Skeletal muscle tissue (tissue), 4 donors: ENCODE measurements around the gene NPTX1. TPM values are rescaled to one million over a fixed set of nuclear protein-coding genes. Genes with fewer than 3 reads are reported as not detected.

Experiments
- H3K27ac ChIP-seq: one replicate; pipeline ENCODE4 v1.7.0; 2013; ENCODE audit warnings: mild to moderate bottlenecking, low read depth, low read length, inconsistent platforms
- H3K27me3 ChIP-seq, 3 donors: one replicate each; pipeline ENCODE4 v1.7.0; 2013; ENCODE audit warnings: low read length in 3 of 3; ENCODE audit not compliant: control insufficient read depth in 3 of 3, insufficient read depth in 3 of 3
- H3K36me3 ChIP-seq, 3 donors: one replicate each; pipeline ENCODE4 v1.7.0; 2013; ENCODE audit warnings: low read length in 3 of 3; ENCODE audit not compliant: control insufficient read depth in 3 of 3, insufficient read depth in 3 of 3
- H3K4me1 ChIP-seq, 3 donors: one replicate each; pipeline ENCODE4 v1.7.0; 2013; ENCODE audit warnings: low read length in 3 of 3, mild to moderate bottlenecking in 3 of 3; ENCODE audit not compliant: control insufficient read depth in 3 of 3, insufficient read depth in 3 of 3
- H3K4me3 ChIP-seq, 3 donors: one replicate each; pipeline ENCODE4 v1.7.0; 2013; ENCODE audit warnings: low read length in 3 of 3
- H3K9ac ChIP-seq, 3 donors: one replicate each; pipeline ENCODE4 v1.7.0; 2013; ENCODE audit warnings: low read length in 3 of 3, mild to moderate bottlenecking in 3 of 3, moderate library complexity in 2 of 3, low read depth in 1 of 3
- H3K9me3 ChIP-seq, 3 donors: one replicate each; pipeline ENCODE4 v1.7.0; 2013; ENCODE audit warnings: low read length in 3 of 3; ENCODE audit not compliant: control insufficient read depth in 3 of 3
- total RNA-seq: library from RNA; depleted of rRNA; stranded (reverse); fragments of >200 nt; gene quantifications from one replicate; pipeline ENCODE4 v1.2.3, GENCODE V29; 2014
- donor health status: Osteomylitis.

The NPTX1 gene
- total RNA-seq, 1 donor from 2014 or later, result 1.0 TPM

- Histone ChIP-seq H3K27ac (no peak overlapping the region), H3K36me3 (no peaks in the 10 kb centered on the region), H3K9me3 (no peaks in the 10 kb centered on the region), H3K27me3 (peaks cover 13 to 44% (median 21%) of the 10 kb centered on the region in 3 donors), H3K9ac (no peak overlapping the region), H3K4me3 (no peak overlapping the region), H3K4me1 (peaks cover 10 to 28% (median 18%) of the 10 kb centered on the region in 3 donors)
Observed at GRCh38 chr17:80463784-80464400, 12.5 kb downstream of the NPTX1 start.

DNA sequence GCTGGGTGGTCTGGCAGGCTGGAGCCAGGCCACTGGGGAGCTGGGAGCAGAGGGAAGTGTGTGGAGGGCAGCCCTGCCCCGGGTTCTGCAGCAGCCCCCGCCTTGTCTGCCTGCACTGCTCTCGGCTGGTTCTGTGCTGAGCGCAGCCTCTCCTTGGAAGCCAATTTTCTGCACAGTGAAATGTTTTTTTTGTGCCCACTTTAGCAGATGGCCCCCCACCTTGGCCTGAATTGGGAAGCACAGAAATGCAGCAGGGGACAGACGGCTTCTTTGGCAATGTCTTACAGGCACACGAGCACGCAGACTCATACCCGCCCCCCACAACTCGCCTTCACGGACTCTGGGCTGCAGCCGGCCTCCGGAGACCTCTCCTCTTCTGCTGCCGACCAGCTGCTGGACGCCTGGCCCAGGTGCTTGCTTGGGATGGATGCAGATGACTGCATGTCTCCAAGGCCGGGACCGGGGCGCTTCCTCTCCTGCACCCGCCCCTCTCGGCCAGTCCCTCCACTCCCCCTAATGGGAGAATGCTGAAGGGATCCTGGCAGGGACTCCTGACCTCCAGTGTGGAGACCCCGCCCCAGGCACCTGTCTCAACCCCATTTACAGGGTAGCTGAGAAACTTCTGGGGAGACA lies 14.8 kb downstream of the NPTX1 start:
- no peaks in the 10 kb centered on the region for H3K36me3 ChIP-seq
- peaks cover 23 to 42% (median 31%) of the 10 kb centered on the region in 3 donors for H3K4me1 ChIP-seq
- no peaks in the 10 kb centered on the region for H3K9me3 ChIP-seq
- peak overlapping the region in 1 of 3 donors; percentile 54 for H3K9ac ChIP-seq
- H3K27ac ChIP-seq, result no peak overlapping the region
- no peak overlapping the region for H3K4me3 ChIP-seq
- H3K27me3 ChIP-seq, result peaks cover 3 to 28% (median 11%) of the 10 kb centered on the region in 3 donors

GRCh38 chr17:80460429-80460834 lies 16.0 kb downstream of the NPTX1 start:
- H3K27me3 ChIP-seq, result peaks cover 0 to 16% (median 0%) of the 10 kb centered on the region in 3 donors
- H3K9me3 ChIP-seq, result no peaks in the 10 kb centered on the region
- H3K4me1 ChIP-seq, result peaks cover 35 to 54% (median 43%) of the 10 kb centered on the region in 3 donors
- no peaks in the 10 kb centered on the region for H3K36me3 ChIP-seq
- peak overlapping the region; percentile 23 to 51 (median 37) for H3K4me3 ChIP-seq
- H3K27ac ChIP-seq, result peak overlapping the region; percentile 71
- peak overlapping the region in 2 of 3 donors; percentile 43 to 68 for H3K9ac ChIP-seq

DNA sequence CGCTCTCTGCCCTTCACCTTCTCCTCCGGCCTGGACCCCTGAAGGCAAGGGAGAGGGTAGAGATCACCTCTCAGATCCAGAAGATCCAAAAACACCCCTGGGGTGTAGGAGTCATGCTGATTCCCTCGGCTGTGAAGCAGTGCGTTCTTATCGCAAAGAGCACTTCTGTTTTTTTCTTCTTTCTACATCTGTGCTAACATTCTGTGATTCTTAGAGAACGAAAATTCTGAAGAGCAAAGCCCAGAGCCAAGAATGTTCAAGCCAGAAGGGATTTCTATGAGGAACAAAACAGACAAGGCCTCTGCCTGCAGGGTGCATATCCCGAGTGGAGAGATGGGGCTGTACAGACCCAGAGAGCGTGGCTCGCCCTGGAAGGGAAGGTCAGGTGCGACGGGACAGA lies 17.2 kb downstream of the NPTX1 start:
- peaks cover 39 to 55% (median 47%) of the 10 kb centered on the region in 3 donors for H3K4me1 ChIP-seq
- no peaks in the 10 kb centered on the region for H3K36me3 ChIP-seq
- H3K9me3 ChIP-seq, result no peaks in the 10 kb centered on the region
- H3K27me3 ChIP-seq, result peaks cover 0 to 9% (median 0%) of the 10 kb centered on the region in 3 donors
- H3K27ac ChIP-seq, result no peak overlapping the region
- no peak overlapping the region for H3K4me3 ChIP-seq
- no peak overlapping the region for H3K9ac ChIP-seq

DNA sequence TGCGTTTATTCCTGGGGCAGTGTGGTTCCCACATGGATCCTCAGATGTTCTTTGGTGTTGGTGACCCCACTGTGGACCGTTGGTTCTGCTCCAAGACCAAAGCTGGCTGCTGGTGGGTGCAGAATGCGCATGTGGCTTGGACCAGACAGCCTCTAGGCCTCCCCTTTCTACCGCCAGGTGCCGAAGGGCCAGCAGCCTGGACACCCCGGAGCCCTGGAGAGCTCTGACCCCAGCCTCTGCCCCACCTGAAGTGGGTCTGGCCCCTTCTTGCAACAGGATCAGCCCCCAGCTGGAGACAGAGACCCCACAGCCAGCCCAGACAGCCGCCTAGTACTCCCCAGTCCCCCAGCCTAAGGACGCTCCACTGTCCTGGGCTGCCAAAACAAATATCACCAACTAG lies 18.4 kb downstream of the NPTX1 start:
- Histone ChIP-seq H3K27me3 (peaks cover 0 to 4% (median 0%) of the 10 kb centered on the region in 3 donors), H3K9me3 (no peaks in the 10 kb centered on the region), H3K9ac (peak overlapping the region in 1 of 3 donors; percentile 8), H3K27ac (no peak overlapping the region), H3K4me1 (peaks cover 46 to 67% (median 56%) of the 10 kb centered on the region in 3 donors), H3K36me3 (no peaks in the 10 kb centered on the region), H3K4me3 (no peak overlapping the region)

GRCh38 chr17:80457236-80457856 lies 19.1 kb downstream of the NPTX1 start:
- peak overlapping the region; percentile 96 for H3K27ac ChIP-seq
- H3K9me3 ChIP-seq, result no peaks in the 10 kb centered on the region
- peaks cover 46 to 68% (median 56%) of the 10 kb centered on the region in 3 donors for H3K4me1 ChIP-seq
- no peaks in the 10 kb centered on the region for H3K36me3 ChIP-seq
- H3K27me3 ChIP-seq, result peaks cover 0 to 4% (median 0%) of the 10 kb centered on the region in 3 donors
- peak overlapping the region; percentile 70 to 94 (median 75) for H3K4me3 ChIP-seq
- peak overlapping the region in 2 of 3 donors; percentile 4 to 95 for H3K9ac ChIP-seq

DNA sequence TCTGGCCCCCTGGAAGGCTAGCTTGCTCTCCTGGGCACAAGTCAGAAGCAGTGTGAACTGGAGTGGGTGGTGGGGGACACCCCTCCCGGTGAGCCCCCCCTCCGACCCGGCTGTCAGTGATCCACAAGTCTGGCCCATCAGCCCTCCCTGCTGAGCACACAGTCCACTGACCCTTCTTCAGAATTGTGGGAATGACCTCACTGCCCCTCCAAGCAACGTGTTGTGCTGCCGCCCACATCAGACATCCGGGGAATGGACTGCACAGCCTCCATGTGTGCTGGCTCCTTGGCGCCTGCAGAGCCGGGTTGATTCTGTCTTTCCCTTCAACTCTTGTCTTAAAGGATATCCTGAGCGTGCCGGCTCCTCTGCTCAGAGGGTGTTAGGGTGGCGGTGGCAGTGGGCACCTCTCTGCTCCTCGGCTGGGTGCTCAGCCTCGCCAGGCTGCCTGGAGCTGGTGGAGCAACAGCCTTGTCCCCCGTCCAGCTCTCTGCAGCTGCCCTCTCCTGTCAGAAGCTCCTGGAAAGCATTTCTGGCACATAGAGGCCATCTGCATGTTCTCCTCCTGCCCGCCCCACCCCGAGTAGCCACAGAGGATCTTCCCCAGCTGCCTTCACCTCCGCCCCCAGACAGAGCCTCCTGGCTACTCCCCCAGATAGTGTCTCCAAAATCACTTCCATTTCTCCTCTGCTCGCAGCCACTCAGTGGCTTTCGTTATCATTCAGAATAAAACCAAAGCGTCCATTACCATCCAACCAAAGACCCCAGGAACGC lies 19.8 kb downstream of the NPTX1 start:
- peak overlapping the region; percentile 96 for H3K27ac ChIP-seq
- H3K4me1 ChIP-seq, result peaks cover 46 to 66% (median 56%) of the 10 kb centered on the region in 3 donors
- no peaks in the 10 kb centered on the region for H3K36me3 ChIP-seq
- peaks cover 0 to 4% (median 0%) of the 10 kb centered on the region in 3 donors for H3K27me3 ChIP-seq
- H3K4me3 ChIP-seq, result peak overlapping the region; percentile 70 to 94 (median 75)
- H3K9ac ChIP-seq, result peak overlapping the region; percentile 61 to 95 (median 71)
- no peaks in the 10 kb centered on the region for H3K9me3 ChIP-seq

GRCh38 chr17:80455784-80456183 lies 20.6 kb downstream of the NPTX1 start:
- Histone ChIP-seq H3K4me1 (peaks cover 43 to 57% (median 47%) of the 10 kb centered on the region in 3 donors), H3K27ac (peak overlapping the region; percentile 96)

DNA sequence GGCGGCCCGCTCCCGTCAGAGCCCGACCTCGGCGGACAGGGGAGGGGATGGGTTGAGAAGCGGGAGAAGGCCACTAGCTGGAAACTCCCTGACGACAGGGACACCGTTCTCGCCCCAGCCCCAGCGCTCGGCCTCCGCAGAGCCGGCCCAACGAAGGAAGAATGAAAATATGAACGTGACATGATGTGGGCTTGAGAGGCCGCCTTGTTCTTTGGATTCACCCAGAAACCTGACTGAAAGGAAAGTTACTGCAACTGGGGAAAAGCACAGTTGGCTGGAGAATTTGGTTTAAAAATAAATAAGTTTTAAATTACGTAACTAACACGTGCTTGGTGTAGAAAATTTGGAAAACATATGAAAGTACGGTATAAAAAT lies 21.1 kb downstream of the NPTX1 start:
- Histone ChIP-seq H3K36me3 (no peaks in the 10 kb centered on the region), H3K27me3 (no peaks in the 10 kb centered on the region), H3K9ac (peak overlapping the region; percentile 89 to 95 (median 92)), H3K27ac (peak overlapping the region; percentile 96), H3K9me3 (no peaks in the 10 kb centered on the region), H3K4me3 (peak overlapping the region; percentile 75 to 94 (median 88)), H3K4me1 (peaks cover 39 to 53% (median 43%) of the 10 kb centered on the region in 3 donors)

More at GRCh38 chr17:80455784-80456183, 20.6 kb downstream of the NPTX1 start:
- Histone ChIP-seq H3K27me3 (no peaks in the 10 kb centered on the region), H3K4me3 (peak overlapping the region; percentile 75 to 94 (median 88)), H3K9me3 (no peaks in the 10 kb centered on the region), H3K36me3 (no peaks in the 10 kb centered on the region), H3K9ac (peak overlapping the region; percentile 89 to 95 (median 92))
